22Rv1 (cell line): Measurements from ENCODE around the gene NCBP1.
A peak's percentile ranks its signal among the peaks of the same experiment; 100 is the strongest.

Source experiments
- H3K27ac ChIP-seq: fragments of 450-650 bp; 2 replicates; pipeline ENCODE4 v1.5.1; 2017
- CTCF ChIP-seq: fragments of 450-650 bp; IDR thresholded peaks from 2 replicates; pipeline ENCODE4 v1.5.1; 2017; ENCODE audit warnings: mild to moderate bottlenecking
- ZFX ChIP-seq: fragments of 450-650 bp; IDR thresholded peaks from 2 replicates; pipeline ENCODE4 v1.6.1; 2017; ENCODE audit warnings: antibody characterized with exemption, borderline replicate concordance

The NCBP1 gene

GRCh38 chr9:97682242-97682641 lies 48.6 kb downstream of the NCBP1 start:
- no peak overlapping the region for H3K27ac ChIP-seq
- TF ChIP-seq ZFX = no peak
- no peak for TF ChIP-seq CTCF

GRCh38 chr9:97688654-97689053 lies 55.0 kb downstream of the NCBP1 start:
- H3K27ac ChIP-seq = no peak overlapping the region
- no peak for TF ChIP-seq CTCF
- TF ChIP-seq ZFX = no peak

GRCh38 chr9:97689401-97690180 lies 56.0 kb downstream of the NCBP1 start:
- TF ChIP-seq ZFX = no peak
- TF ChIP-seq CTCF = no peak
- H3K27ac ChIP-seq = no peak overlapping the region

GRCh38 chr9:97694769-97695168 lies 61.1 kb downstream of the NCBP1 start:
- no peak overlapping the region for H3K27ac ChIP-seq
- no peak for TF ChIP-seq ZFX
- TF ChIP-seq CTCF = no peak

GRCh38 chr9:97695390-97695789 lies 61.8 kb downstream of the NCBP1 start:
- H3K27ac ChIP-seq = no peak overlapping the region
- TF ChIP-seq CTCF (no peak), ZFX (no peak)

- TF ChIP-seq CTCF (no peak), ZFX (no peak)
- H3K27ac ChIP-seq = peak overlapping the region; percentile 69
Observed at GRCh38 chr9:97695995-97696802, 62.6 kb downstream of the NCBP1 start.
